Activated naive CD4-positive, alpha-beta T cell treated with anti-CD3 and anti-CD28 coated beads for 36 hours (primary cell): ENCODE results near the gene DENND2A. TPM values are rescaled to one million over a fixed set of nuclear protein-coding genes. Genes with fewer than 3 reads are reported as not detected.
"Not testable (repeated sequence)": the region's sequence is repeated elsewhere in the genome, so short reads cannot be mapped to it uniquely, and the experiment has no call there.

Source experiments
- CTCF ChIA-PET: fragments of 350-600 bp; sonication (Branson Sonifier 250); formaldehyde crosslinking; loops from one replicate; lab custom pipeline; 2021; ENCODE audit warnings: antibody characterized with exemption; lab: Charles Lee
- DNase-seq: peaks from one replicate; pipeline ENCODE4 v3.0.0-alpha.2; 2020
- H3K27ac Mint-ChIP-seq: one replicate; pipeline ENCODE4 v1.8.0; 2021; ENCODE audit warnings: mild to moderate bottlenecking, mixed read lengths
- H3K27me3 Mint-ChIP-seq: one replicate; pipeline ENCODE4 v1.8.0; 2021; ENCODE audit warnings: low read depth, mixed read lengths
- H3K36me3 Mint-ChIP-seq: one replicate; pipeline ENCODE4 v1.8.0; 2021; ENCODE audit warnings: low read depth, mixed read lengths
- H3K4me1 Mint-ChIP-seq: one replicate; pipeline ENCODE4 v1.8.0; 2021; ENCODE audit warnings: low read depth, mixed read lengths
- H3K4me3 Mint-ChIP-seq: one replicate; pipeline ENCODE4 v1.8.0; 2021; ENCODE audit warnings: mild to moderate bottlenecking, moderate library complexity, mixed read lengths
- H3K9me3 Mint-ChIP-seq: one replicate; pipeline ENCODE4 v1.8.0; 2021; ENCODE audit warnings: mixed read lengths
- intact Hi-C: fragments of 100-400 bp; cut with micrococcal nuclease; formaldehyde crosslinking; loops from one replicate; pipeline ENCODE4 v1.15.1; 2023
- total RNA-seq, 2 experiments: library from RNA; stranded (reverse); gene quantifications; one replicate each; pipeline ENCODE4 v1.2.3, GENCODE V29; 2021

DENND2A gene
- total RNA-seq, 2 experiments from 2014 or later: not detected

- intact Hi-C loops: no loop called here
- CTCF ChIA-PET: no interaction called here
- H3K27ac Mint-ChIP-seq: no peak overlapping the region
Measured at GRCh38 chr7:140540136-140540777, 100.4 kb downstream of the DENND2A start.

GRCh38 chr7:140539461-140539860 lies 101.2 kb downstream of the DENND2A start:
- no peak for DNase-seq
- Mint-ChIP-seq H3K27me3 (no peaks in the 10 kb centered on the region), H3K36me3 (no peaks in the 10 kb centered on the region), H3K4me1 (peaks cover 8% of the 10 kb centered on the region), H3K27ac (no peak overlapping the region), H3K9me3 (no peaks in the 10 kb centered on the region), H3K4me3 (no peak overlapping the region)
- intact Hi-C loops: no loop called here
- CTCF ChIA-PET: no interaction called here

More at GRCh38 chr7:140540136-140540777, 100.4 kb downstream of the DENND2A start:
- H3K27me3 Mint-ChIP-seq: no peaks in the 10 kb centered on the region
- no peaks in the 10 kb centered on the region for H3K9me3 Mint-ChIP-seq
- no peak overlapping the region for H3K4me3 Mint-ChIP-seq
- H3K4me1 Mint-ChIP-seq: peaks cover 8% of the 10 kb centered on the region
- no peaks in the 10 kb centered on the region for H3K36me3 Mint-ChIP-seq
- no peak for DNase-seq

- CTCF ChIA-PET: interaction anchor here (1.6 kb wide), 1 partner anchor 20 kb away, joined by 5 read pairs; no protein-coding TSS in a partner anchor
- intact Hi-C loops: no loop called here
- Mint-ChIP-seq H3K9me3 (no peaks in the 10 kb centered on the region), H3K4me3 (no peak overlapping the region), H3K36me3 (no peaks in the 10 kb centered on the region), H3K4me1 (peaks cover 8% of the 10 kb centered on the region), H3K27ac (no peak overlapping the region), H3K27me3 (no peaks in the 10 kb centered on the region)
- no peak for DNase-seq
Measured at GRCh38 chr7:140537750-140538482, 102.7 kb downstream of the DENND2A start.

- no peak for DNase-seq
Measured at GRCh38 chr7:140534743-140535142, 105.9 kb downstream of the DENND2A start.

GRCh38 chr7:140533394-140533872 lies 107.2 kb downstream of the DENND2A start:
- peaks cover 2% of the 10 kb centered on the region for H3K27me3 Mint-ChIP-seq
- no peaks in the 10 kb centered on the region for H3K4me1 Mint-ChIP-seq
- H3K27ac Mint-ChIP-seq: no peak overlapping the region
- H3K4me3 Mint-ChIP-seq: no peak overlapping the region
- no peak for DNase-seq
- intact Hi-C loops: no loop called here
- no peaks in the 10 kb centered on the region for H3K9me3 Mint-ChIP-seq
- CTCF ChIA-PET: no interaction called here
- H3K36me3 Mint-ChIP-seq: no peaks in the 10 kb centered on the region

More at GRCh38 chr7:140534743-140535142, 105.9 kb downstream of the DENND2A start:
- H3K27ac Mint-ChIP-seq: no peak overlapping the region
- CTCF ChIA-PET: no interaction called here
- H3K36me3 Mint-ChIP-seq: no peaks in the 10 kb centered on the region
- H3K4me3 Mint-ChIP-seq: no peak overlapping the region
- no peaks in the 10 kb centered on the region for H3K4me1 Mint-ChIP-seq
- no peaks in the 10 kb centered on the region for H3K9me3 Mint-ChIP-seq
- intact Hi-C loops: no loop called here
- peaks cover 2% of the 10 kb centered on the region for H3K27me3 Mint-ChIP-seq

GRCh38 chr7:140529428-140529827 lies 111.2 kb downstream of the DENND2A start:
- DNase-seq, H3K4me3 Mint-ChIP-seq: not testable (repeated sequence)

GRCh38 chr7:140526787-140527664 lies 113.6 kb downstream of the DENND2A start:
- no peak for DNase-seq
- Mint-ChIP-seq H3K27ac (no peak overlapping the region), H3K4me1 (peaks cover 3% of the 10 kb centered on the region), H3K4me3 (no peak overlapping the region), H3K36me3 (no peaks in the 10 kb centered on the region), H3K9me3 (no peaks in the 10 kb centered on the region), H3K27me3 (no peaks in the 10 kb centered on the region)
- intact Hi-C loops: no loop called here
- CTCF ChIA-PET: no interaction called here

More at GRCh38 chr7:140529428-140529827, 111.2 kb downstream of the DENND2A start:
- H3K27me3 Mint-ChIP-seq, H3K36me3 Mint-ChIP-seq, intact Hi-C loops, H3K27ac Mint-ChIP-seq, H3K4me1 Mint-ChIP-seq, H3K9me3 Mint-ChIP-seq, CTCF ChIA-PET: not testable (repeated sequence)

- Mint-ChIP-seq H3K4me3 (no peak overlapping the region), H3K27ac (no peak overlapping the region), H3K27me3 (no peaks in the 10 kb centered on the region), H3K9me3 (no peaks in the 10 kb centered on the region), H3K4me1 (peaks cover 3% of the 10 kb centered on the region), H3K36me3 (no peaks in the 10 kb centered on the region)
- CTCF ChIA-PET: interaction anchor here (1.1 kb wide), 1 partner anchor 9 kb away, joined by 3 read pairs; no protein-coding TSS in a partner anchor
- intact Hi-C loops: no loop called here
- no peak for DNase-seq
Measured at GRCh38 chr7:140526214-140526613, 114.4 kb downstream of the DENND2A start.

GRCh38 chr7:140525743-140526142 lies 114.9 kb downstream of the DENND2A start:
- Mint-ChIP-seq H3K27ac (no peak overlapping the region), H3K27me3 (no peaks in the 10 kb centered on the region), H3K36me3 (no peaks in the 10 kb centered on the region), H3K9me3 (no peaks in the 10 kb centered on the region), H3K4me1 (peaks cover 3% of the 10 kb centered on the region), H3K4me3 (no peak overlapping the region)
- CTCF ChIA-PET: interaction anchor here (0.7 to 1.1 kb wide), 2 partner anchors 8 to 403 kb away, joined by 3 read pairs; no protein-coding TSS in a partner anchor
- DNase-seq: peak; percentile 7
- intact Hi-C loops: no loop called here

GRCh38 chr7:140521421-140521820 lies 119.2 kb downstream of the DENND2A start:
- H3K27ac Mint-ChIP-seq: no peak overlapping the region
- H3K9me3 Mint-ChIP-seq: no peaks in the 10 kb centered on the region
- no peaks in the 10 kb centered on the region for H3K27me3 Mint-ChIP-seq
- no peaks in the 10 kb centered on the region for H3K36me3 Mint-ChIP-seq
- no peak overlapping the region for H3K4me3 Mint-ChIP-seq
- intact Hi-C loops: no loop called here
- DNase-seq: no peak
- CTCF ChIA-PET: interaction anchor here (0.6 to 0.9 kb wide), 2 partner anchors 132 to 490 kb away, joined by 3 read pairs; no protein-coding TSS in a partner anchor
- peaks cover 8% of the 10 kb centered on the region for H3K4me1 Mint-ChIP-seq

- H3K27ac Mint-ChIP-seq: no peak overlapping the region
- DNase-seq: no peak
- intact Hi-C loops: loop anchor here (2.0 kb wide), 1 partner anchor 464 kb away; no protein-coding TSS in a partner anchor
- CTCF ChIA-PET: interaction anchor here (0.6 to 2.3 kb wide), 3 partner anchors 9 to 241 kb away, joined by 5 to 10 read pairs (median 5); no protein-coding TSS in a partner anchor
- H3K4me1 Mint-ChIP-seq: peaks cover 5% of the 10 kb centered on the region
- no peak overlapping the region for H3K4me3 Mint-ChIP-seq
- no peaks in the 10 kb centered on the region for H3K27me3 Mint-ChIP-seq
- no peaks in the 10 kb centered on the region for H3K9me3 Mint-ChIP-seq
- no peaks in the 10 kb centered on the region for H3K36me3 Mint-ChIP-seq
Measured at GRCh38 chr7:140519007-140519399, 121.6 kb downstream of the DENND2A start.
